ENCODE measurements around the gene KCNJ13. TPM values are rescaled to one million over a fixed set of nuclear protein-coding genes. Genes with fewer than 3 reads are reported as not detected.
A peak's percentile ranks its signal among the peaks of the same experiment; 100 is the strongest.

The KCNJ13 gene
- total RNA-seq, 3 donors from 2014 or later = not detected

- peaks cover 5% of the 10 kb centered on the region for H3K36me3 ChIP-seq (ENCODE audit: low read depth)
- no peak for DNase-seq
- peaks cover 9% of the 10 kb centered on the region for H3K4me1 ChIP-seq (ENCODE audit: low read depth)
- ATAC-seq = no peak
- no peak overlapping the region for H3K4me3 ChIP-seq
- intact Hi-C loops (cut with DNase I, micrococcal nuclease) = no loop called here
- H3K9me3 ChIP-seq = no peaks in the 10 kb centered on the region
- no peak for TF ChIP-seq CTCF (IDR thresholded peaks at IDR 0.05)
Measured at GRCh38 chr2:232794981-232795380, 18.6 kb upstream of the KCNJ13 start.

- ATAC-seq (no peak), DNase-seq (no peak)
- intact Hi-C loops (cut with DNase I, micrococcal nuclease) = no loop called here
- Histone ChIP-seq H3K4me1 (ENCODE audit: low read depth) (peaks cover 6% of the 10 kb centered on the region), H3K9me3 (no peaks in the 10 kb centered on the region), H3K4me3 (no peak overlapping the region), H3K36me3 (ENCODE audit: low read depth) (peaks cover 5% of the 10 kb centered on the region)
- TF ChIP-seq CTCF (IDR thresholded peaks at IDR 0.05) = no peak
Measured at GRCh38 chr2:232793271-232793670, 16.9 kb upstream of the KCNJ13 start.

GRCh38 chr2:232791518-232791917 is 15.2 kb upstream of the KCNJ13 start:
- TF ChIP-seq CTCF (IDR thresholded peaks at IDR 0.05) = no peak
- no peak for ATAC-seq
- intact Hi-C loops (cut with DNase I, micrococcal nuclease) = no loop called here

GRCh38 chr2:232789082-232789481 is 12.7 kb upstream of the KCNJ13 start:
- ATAC-seq (peak; percentile 91), DNase-seq (peak in 1 of 3 donors; percentile 35)
- Histone ChIP-seq H3K4me3 (no peak overlapping the region), H3K9me3 (no peaks in the 10 kb centered on the region), H3K36me3 (ENCODE audit: low read depth) (peaks cover 5% of the 10 kb centered on the region), H3K4me1 (ENCODE audit: low read depth) (no peaks in the 10 kb centered on the region)
- intact Hi-C loops (cut with DNase I, micrococcal nuclease) = no loop called here
- no peak for TF ChIP-seq CTCF (IDR thresholded peaks at IDR 0.05)

More at GRCh38 chr2:232791518-232791917, 15.2 kb upstream of the KCNJ13 start:
- Histone ChIP-seq H3K4me1 (ENCODE audit: low read depth) (no peaks in the 10 kb centered on the region), H3K36me3 (ENCODE audit: low read depth) (peaks cover 5% of the 10 kb centered on the region), H3K9me3 (no peaks in the 10 kb centered on the region), H3K4me3 (no peak overlapping the region)
- DNase-seq = no peak

GRCh38 chr2:232787806-232788205 is 11.4 kb upstream of the KCNJ13 start:
- Histone ChIP-seq H3K9me3 (no peaks in the 10 kb centered on the region), H3K4me3 (no peak overlapping the region), H3K4me1 (ENCODE audit: low read depth) (no peaks in the 10 kb centered on the region), H3K36me3 (ENCODE audit: low read depth) (peaks cover 5% of the 10 kb centered on the region)
- ATAC-seq (no peak), DNase-seq (no peak)
- intact Hi-C loops (cut with DNase I, micrococcal nuclease) = no loop called here
- TF ChIP-seq CTCF (IDR thresholded peaks at IDR 0.05) = no peak

GRCh38 chr2:232783278-232783677 is 6.9 kb upstream of the KCNJ13 start:
- TF ChIP-seq CTCF (IDR thresholded peaks at IDR 0.05) = no peak
- ATAC-seq = no peak
- no peak overlapping the region for H3K4me3 ChIP-seq

More at GRCh38 chr2:232783278-232783677, 6.9 kb upstream of the KCNJ13 start:
- H3K4me1 ChIP-seq (ENCODE audit: low read depth) = no peaks in the 10 kb centered on the region
- no peaks in the 10 kb centered on the region for H3K9me3 ChIP-seq
- DNase-seq = no peak
- intact Hi-C loops (cut with DNase I, micrococcal nuclease) = no loop called here
- no peaks in the 10 kb centered on the region for H3K36me3 ChIP-seq (ENCODE audit: low read depth)
